ENCODE results near the gene PIGA. TPM values are rescaled to one million over a fixed set of nuclear protein-coding genes. Genes with fewer than 3 reads are reported as not detected.

Gene PIGA
- total RNA-seq, 4 donors from 2014 or later, result 7.7 to 15.5 (median 9.7) TPM

GRCh38 chrX:15359701-15360100 is 24.4 kb upstream of the PIGA start:
- no peak for TF ChIP-seq CTCF (IDR thresholded peaks at IDR 0.05; ENCODE audit: low read depth)

GRCh38 chrX:15358533-15358932 is 23.2 kb upstream of the PIGA start:
- no peak for TF ChIP-seq CTCF (IDR thresholded peaks at IDR 0.05; ENCODE audit: low read depth)

- no peak for TF ChIP-seq CTCF (IDR thresholded peaks at IDR 0.05; ENCODE audit: low read depth)
These were observed 21.1 kb upstream of the PIGA start for GRCh38 chrX:15356444-15356843.

- TF ChIP-seq CTCF (IDR thresholded peaks at IDR 0.05; ENCODE audit: low read depth), result no peak
These were observed 15.1 kb upstream of the PIGA start for GRCh38 chrX:15350329-15350996.

- no peak for TF ChIP-seq CTCF (IDR thresholded peaks at IDR 0.05; ENCODE audit: low read depth)
These were observed 13.7 kb upstream of the PIGA start for GRCh38 chrX:15349046-15349445.

- no peak for TF ChIP-seq CTCF (IDR thresholded peaks at IDR 0.05; ENCODE audit: low read depth)
These were observed 10.7 kb upstream of the PIGA start for GRCh38 chrX:15345976-15346375.

- no peak for TF ChIP-seq CTCF (IDR thresholded peaks at IDR 0.05; ENCODE audit: low read depth)
These were observed 8.8 kb upstream of the PIGA start for GRCh38 chrX:15344106-15344505.

Data from subcutaneous adipose tissue (tissue), 4 donors.